Measurements from ENCODE around the gene TMPRSS6. TPM values are rescaled to one million over a fixed set of nuclear protein-coding genes. Genes with fewer than 3 reads are reported as not detected.

Gene TMPRSS6
- total and polyA plus RNA-seq, 2 of the 13 experiments (the other 11 are each of a cell fraction or from before 2014, with no cell fraction given), result 4.2 to 4.8 TPM

GRCh38 chr22:37036655-37037377, 72.7 kb downstream of the TMPRSS6 start:
- ChIA-PET CTCF (ENCODE audit: low intra/inter-chr PET ratio, low total read pairs) (no interaction called here), POLR2A (interaction anchor here (13.3 kb wide), 1 partner anchor 18 kb away, joined by 383 read pairs; the partner anchor contains the start of genes MPST and TST)
- TF ChIP-seq, protein P1, sequence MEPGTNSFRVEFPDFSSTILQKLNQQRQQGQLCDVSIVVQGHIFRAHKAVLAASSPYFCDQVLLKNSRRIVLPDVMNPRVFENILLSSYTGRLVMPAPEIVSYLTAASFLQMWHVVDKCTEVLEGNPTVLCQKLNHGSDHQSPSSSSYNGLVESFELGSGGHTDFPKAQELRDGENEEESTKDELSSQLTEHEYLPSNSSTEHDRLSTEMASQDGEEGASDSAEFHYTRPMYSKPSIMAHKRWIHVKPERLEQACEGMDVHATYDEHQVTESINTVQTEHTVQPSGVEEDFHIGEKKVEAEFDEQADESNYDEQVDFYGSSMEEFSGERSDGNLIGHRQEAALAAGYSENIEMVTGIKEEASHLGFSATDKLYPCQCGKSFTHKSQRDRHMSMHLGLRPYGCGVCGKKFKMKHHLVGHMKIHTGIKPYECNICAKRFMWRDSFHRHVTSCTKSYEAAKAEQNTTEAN (CRISPR knock-in tag; conservative IDR thresholded peaks at IDR 0.05), result no peak
- TF ChIP-seq ZMYM3 (CRISPR knock-in tag; IDR thresholded peaks at IDR 0.05), result peak; percentile 56; the same call in 1 of the 2 replicates
- TF ChIP-seq ZNF770 (CRISPR knock-in tag; IDR thresholded peaks at IDR 0.05), result peak; percentile 84
- TF ChIP-seq, protein P2, sequence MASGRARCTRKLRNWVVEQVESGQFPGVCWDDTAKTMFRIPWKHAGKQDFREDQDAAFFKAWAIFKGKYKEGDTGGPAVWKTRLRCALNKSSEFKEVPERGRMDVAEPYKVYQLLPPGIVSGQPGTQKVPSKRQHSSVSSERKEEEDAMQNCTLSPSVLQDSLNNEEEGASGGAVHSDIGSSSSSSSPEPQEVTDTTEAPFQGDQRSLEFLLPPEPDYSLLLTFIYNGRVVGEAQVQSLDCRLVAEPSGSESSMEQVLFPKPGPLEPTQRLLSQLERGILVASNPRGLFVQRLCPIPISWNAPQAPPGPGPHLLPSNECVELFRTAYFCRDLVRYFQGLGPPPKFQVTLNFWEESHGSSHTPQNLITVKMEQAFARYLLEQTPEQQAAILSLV (CRISPR knock-in tag; IDR thresholded peaks at IDR 0.05; ENCODE audit: borderline replicate concordance), result no peak
- peak; percentile 95 for TF ChIP-seq ZNF121 (CRISPR knock-in tag; IDR thresholded peaks at IDR 0.05)
- BruUV-seq (replicated peaks), result no TSS peak
- Histone ChIP-seq H3K27me3 (ENCODE audit: control insufficient read depth in 1 of 2, insufficient read depth in 2 of 2, low read length in 2 of 2) (no peaks in the 10 kb centered on the region), H3K4me2 (ENCODE audit: low read depth, low read length) (no peak overlapping the region), H3K4me3 (replicated peaks in 1 of 3; ENCODE audit: insufficient read depth in 1 of 3, low read depth in 2 of 3, low read length in 3 of 3) (no peak overlapping the region), H3K27ac (ENCODE audit: extremely low read length, insufficient read depth, low read length) (no peak overlapping the region), H3K36me3 (replicated peaks in 1 of 2; ENCODE audit: control insufficient read depth in 1 of 2, insufficient read depth in 2 of 2, low read length in 2 of 2) (no peaks in the 10 kb centered on the region), H4K20me1 (ENCODE audit: insufficient read depth, low read length) (no peaks in the 10 kb centered on the region), H3K79me2 (ENCODE audit: insufficient read depth, low read length) (no peaks in the 10 kb centered on the region), H3K9me3 (ENCODE audit: low read length) (no peaks in the 10 kb centered on the region), H2AFZ (ENCODE audit: low read length) (no peak overlapping the region), H3K4me1 (ENCODE audit: insufficient read depth, low read length) (peaks cover 85% of the 10 kb centered on the region), H3K9ac (ENCODE audit: insufficient read depth, low read depth, low read length) (no peak overlapping the region)
- in situ Hi-C loops (cut with HindIII; ENCODE audit: extremely low pct_ligation_motif_present, low pct_unique_long_range_greater_than_20kb) (no loop called here), intact Hi-C loops (cut with micrococcal nuclease; ENCODE audit: unreplicated experiment) (no loop called here)
- no peak for DNase-seq (ENCODE audit: low spot score)
- ATAC-seq, result no peak
- 94% methylated on average over 8 of the region's 11 CpGs for WGBS (ENCODE audit: low lambda C conversion rate)
- no peak for FAIRE-seq
